Karpas-422 (cell line): ENCODE results near the gene YPEL1. TPM values are rescaled to one million over a fixed set of nuclear protein-coding genes. Genes with fewer than 3 reads are reported as not detected.

Experiments
- DNase-seq: peaks from one replicate; pipeline ENCODE4 v3.0.0-alpha.2; 2015
- H2AFZ ChIP-seq: fragments of 200-600 bp; sonication (generic); 2 replicates; pipeline ENCODE4 v1.6.1; 2014; ENCODE audit warnings: antibody characterized with exemption, low read length, mixed read lengths
- H3K27ac ChIP-seq: fragments of 200-600 bp; sonication (generic); 2 replicates; pipeline ENCODE4 v1.5.1; 2014; ENCODE audit warnings: mild to moderate bottlenecking, low read length, moderate library complexity
- H3K27me3 ChIP-seq: fragments of 200-600 bp; sonication (generic); 2 replicates; pipeline ENCODE4 v1.6.1; 2014; ENCODE audit warnings: low read length, mixed read lengths
- H3K36me3 ChIP-seq: fragments of 200-600 bp; sonication (generic); 2 replicates; pipeline ENCODE4 v1.6.1; 2014; ENCODE audit warnings: low read length, mixed read lengths; ENCODE audit not compliant: insufficient read depth
- H3K4me1 ChIP-seq: fragments of 200-600 bp; sonication (generic); 2 replicates; pipeline ENCODE4 v1.6.1; 2014; ENCODE audit warnings: mild to moderate bottlenecking, low read length, mixed read lengths
- H3K4me2 ChIP-seq: fragments of 200-600 bp; sonication (generic); 2 replicates; pipeline ENCODE4 v1.6.1; 2014; ENCODE audit warnings: low read length, low read depth, mild to moderate bottlenecking; ENCODE audit not compliant: poor library complexity, severe bottlenecking
- H3K4me3 ChIP-seq: fragments of 200-600 bp; sonication (generic); 2 replicates; pipeline ENCODE4 v1.5.1; 2014; ENCODE audit warnings: mild to moderate bottlenecking, antibody characterized with exemption, low read length, mixed read lengths
- H3K79me2 ChIP-seq: fragments of 200-600 bp; sonication (generic); 2 replicates; pipeline ENCODE4 v1.6.1; 2014; ENCODE audit warnings: mild to moderate bottlenecking, low read length, mixed read lengths
- H3K9ac ChIP-seq: fragments of 200-600 bp; sonication (generic); 2 replicates; pipeline ENCODE4 v1.6.0; 2014; ENCODE audit warnings: low read length
- H3K9me2 ChIP-seq: fragments of 200-600 bp; sonication (generic), shearing (Covaris generic); replicated peaks from 2 replicates; pipeline ENCODE4 v1.6.0; 2014; ENCODE audit warnings: mild to moderate bottlenecking, low read length, moderate library complexity; ENCODE audit not compliant: insufficient read depth
- H3K9me3 ChIP-seq: fragments of 300-700, 200-600 bp; sonication (generic); 2 replicates; pipeline ENCODE4 v1.6.1; 2014; ENCODE audit warnings: low read length, mixed read lengths
- H4K20me1 ChIP-seq: fragments of 200-600 bp; sonication (generic); 2 replicates; pipeline ENCODE4 v1.6.1; 2014; ENCODE audit warnings: mild to moderate bottlenecking, antibody characterized with exemption, low read length, low read depth; ENCODE audit not compliant: insufficient read depth
- total RNA-seq: library from RNA; depleted of rRNA; stranded (reverse); fragments of >200 nt; shearing (Covaris generic); gene quantifications from 2 replicates; pipeline ENCODE4 v1.2.3, GENCODE V29; 2014; ENCODE audit warnings: low replicate concordance

YPEL1 gene
- total RNA-seq, 1 experiment from 2014 or later, result 1.8 TPM

GRCh38 chr22:21765909-21766529 lies 30.4 kb upstream of the YPEL1 start:
- no peak overlapping the region for H3K27ac ChIP-seq

GRCh38 chr22:21764038-21764804 lies 28.6 kb upstream of the YPEL1 start:
- Histone ChIP-seq H3K79me2 (no peaks in the 10 kb centered on the region), H3K27me3 (no peaks in the 10 kb centered on the region), H3K9me3 (no peaks in the 10 kb centered on the region), H3K4me3 (no peak overlapping the region), H3K36me3 (peaks cover 26% of the 10 kb centered on the region; the same call in 1 of the 2 replicates), H3K9ac (no peak overlapping the region), H3K27ac (no peak overlapping the region), H3K9me2 (no peaks in the 10 kb centered on the region), H4K20me1 (0 out of 2 replicates have a peak, but pooled peaks cover 12% of the 10 kb centered on the region), H2AFZ (no peak overlapping the region), H3K4me2 (no peak overlapping the region), H3K4me1 (peaks cover 17% of the 10 kb centered on the region)
- no peak for DNase-seq

More at GRCh38 chr22:21765909-21766529, 30.4 kb upstream of the YPEL1 start:
- no peak for DNase-seq
- Histone ChIP-seq H3K4me2 (no peak overlapping the region), H2AFZ (no peak overlapping the region), H3K79me2 (no peaks in the 10 kb centered on the region), H4K20me1 (0 out of 2 replicates have a peak, but pooled peaks cover 5% of the 10 kb centered on the region), H3K36me3 (peaks cover 26% of the 10 kb centered on the region; the same call in 1 of the 2 replicates), H3K4me1 (peaks cover 10% of the 10 kb centered on the region), H3K27me3 (no peaks in the 10 kb centered on the region), H3K9ac (no peak overlapping the region), H3K4me3 (no peak overlapping the region), H3K9me3 (no peaks in the 10 kb centered on the region), H3K9me2 (no peaks in the 10 kb centered on the region)

- Histone ChIP-seq H4K20me1 (0 out of 2 replicates have a peak, but pooled peaks cover 15% of the 10 kb centered on the region), H3K27me3 (no peaks in the 10 kb centered on the region), H3K4me2 (no peak overlapping the region), H3K9me2 (no peaks in the 10 kb centered on the region), H3K4me1 (peaks cover 17% of the 10 kb centered on the region), H3K36me3 (peaks cover 26% of the 10 kb centered on the region; the same call in 1 of the 2 replicates), H3K4me3 (no peak overlapping the region), H3K27ac (no peak overlapping the region), H3K79me2 (no peaks in the 10 kb centered on the region), H3K9me3 (no peaks in the 10 kb centered on the region), H3K9ac (no peak overlapping the region), H2AFZ (no peak overlapping the region)
- no peak for DNase-seq
Observed at GRCh38 chr22:21762712-21763581, 27.4 kb upstream of the YPEL1 start.

- Histone ChIP-seq H3K9me2 (no peaks in the 10 kb centered on the region), H4K20me1 (0 out of 2 replicates have a peak, but pooled peaks cover 12% of the 10 kb centered on the region), H3K4me3 (no peak overlapping the region), H3K4me1 (peaks cover 17% of the 10 kb centered on the region), H3K79me2 (no peaks in the 10 kb centered on the region), H3K27ac (no peak overlapping the region), H3K36me3 (peaks cover 26% of the 10 kb centered on the region; the same call in 1 of the 2 replicates), H3K4me2 (no peak overlapping the region), H3K9me3 (no peaks in the 10 kb centered on the region), H3K9ac (no peak overlapping the region), H2AFZ (no peak overlapping the region), H3K27me3 (no peaks in the 10 kb centered on the region)
- DNase-seq, result no peak
Observed at GRCh38 chr22:21761994-21762680, 26.5 kb upstream of the YPEL1 start.

GRCh38 chr22:21761086-21761485 lies 25.5 kb upstream of the YPEL1 start:
- H3K9me2 ChIP-seq, result no peaks in the 10 kb centered on the region
- peaks cover 18% of the 10 kb centered on the region for H3K4me1 ChIP-seq
- peaks cover 26% of the 10 kb centered on the region; the same call in 1 of the 2 replicates for H3K36me3 ChIP-seq
- H3K9ac ChIP-seq, result no peak overlapping the region
- DNase-seq, result no peak
- H3K27me3 ChIP-seq, result no peaks in the 10 kb centered on the region
- no peak overlapping the region for H3K4me3 ChIP-seq
- 0 out of 2 replicates have a peak, but pooled peaks cover 10% of the 10 kb centered on the region for H4K20me1 ChIP-seq
- H3K27ac ChIP-seq, result no peak overlapping the region
- no peak overlapping the region for H2AFZ ChIP-seq
- H3K4me2 ChIP-seq, result no peak overlapping the region
- no peaks in the 10 kb centered on the region for H3K79me2 ChIP-seq
- H3K9me3 ChIP-seq, result no peaks in the 10 kb centered on the region

- no peaks in the 10 kb centered on the region for H3K27me3 ChIP-seq
- H3K4me2 ChIP-seq, result no peak overlapping the region
- H3K4me3 ChIP-seq, result no peak overlapping the region
- peaks cover 26% of the 10 kb centered on the region; the same call in 1 of the 2 replicates for H3K36me3 ChIP-seq
- H3K9ac ChIP-seq, result no peak overlapping the region
- H3K4me1 ChIP-seq, result peaks cover 22% of the 10 kb centered on the region
- no peak for DNase-seq
- no peak overlapping the region for H3K27ac ChIP-seq
- 0 out of 2 replicates have a peak, but pooled peaks cover 10% of the 10 kb centered on the region for H4K20me1 ChIP-seq
- no peak overlapping the region for H2AFZ ChIP-seq
- no peaks in the 10 kb centered on the region for H3K9me3 ChIP-seq
- H3K9me2 ChIP-seq, result no peaks in the 10 kb centered on the region
- H3K79me2 ChIP-seq, result no peaks in the 10 kb centered on the region
Observed at GRCh38 chr22:21760640-21761039, 25.0 kb upstream of the YPEL1 start.

GRCh38 chr22:21759646-21760376 lies 24.2 kb upstream of the YPEL1 start:
- Histone ChIP-seq H3K9me2 (no peaks in the 10 kb centered on the region), H3K4me3 (no peak overlapping the region), H2AFZ (no peak overlapping the region), H3K9me3 (no peaks in the 10 kb centered on the region), H3K27me3 (no peaks in the 10 kb centered on the region), H4K20me1 (0 out of 2 replicates have a peak, but pooled peaks cover 10% of the 10 kb centered on the region), H3K27ac (no peak overlapping the region), H3K79me2 (no peaks in the 10 kb centered on the region), H3K4me1 (peaks cover 31% of the 10 kb centered on the region), H3K4me2 (no peak overlapping the region), H3K36me3 (peaks cover 26% of the 10 kb centered on the region; the same call in 1 of the 2 replicates), H3K9ac (no peak overlapping the region)
- no peak for DNase-seq
